ENCODE results near the gene SORD.
"Not testable (repeated sequence)": the region's sequence is repeated elsewhere in the genome, so short reads cannot be mapped to it uniquely, and the experiment has no call there.

SORD gene

DNA sequence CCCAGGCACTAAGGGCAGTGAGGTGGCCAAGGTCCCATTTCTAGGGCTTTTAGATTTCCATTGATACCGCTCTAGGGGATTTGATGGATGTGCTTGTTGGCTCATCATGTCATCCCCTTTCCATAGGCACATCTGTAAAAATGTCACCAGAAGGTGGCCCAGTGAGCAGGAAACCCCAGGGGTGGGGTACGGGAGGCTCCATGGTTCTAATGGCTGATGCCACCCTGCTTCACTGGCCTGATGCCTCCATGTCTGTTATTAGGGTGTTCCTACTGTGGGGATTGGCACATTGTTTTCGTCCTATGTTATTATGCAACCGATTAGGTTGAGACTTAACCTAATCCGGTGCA, 34.1 kb upstream of the SORD start:
- H3K9ac ChIP-seq (ENCODE audit: low read length); H3K4me2 ChIP-seq (ENCODE audit: low read length); H4K20me1 ChIP-seq (ENCODE audit: insufficient read depth, low read length); H3K27ac ChIP-seq (ENCODE audit: low read length); H3K27me3 ChIP-seq (ENCODE audit: low read depth, low read length); H2AFZ ChIP-seq (ENCODE audit: low read depth, low read length); H3K4me1 ChIP-seq (ENCODE audit: low read length); H3K9me3 ChIP-seq (ENCODE audit: insufficient read depth, low read length); H3K79me2 ChIP-seq (ENCODE audit: low read length); H3K4me3 ChIP-seq (ENCODE audit: low read length); H3K36me3 ChIP-seq (replicated peaks; ENCODE audit: low read depth, low read length): not testable (repeated sequence)

DNA sequence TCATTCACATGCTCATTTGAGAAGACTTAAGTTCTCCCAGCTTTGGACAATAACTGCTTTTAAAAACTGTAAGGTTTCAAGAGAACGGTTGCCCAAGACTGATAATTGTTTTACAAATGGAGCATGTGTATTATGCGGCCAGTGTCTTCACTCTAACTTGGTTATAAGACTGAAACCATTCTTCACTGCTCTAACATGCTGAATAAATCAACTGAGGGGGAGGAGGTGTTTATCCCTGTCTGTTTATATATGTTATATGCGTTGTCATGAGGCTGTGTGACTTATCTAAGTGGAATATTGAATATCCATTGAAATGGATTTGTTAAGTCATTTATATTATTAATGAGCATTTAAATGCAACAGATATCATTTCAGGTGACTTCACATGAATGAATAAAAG, 25.4 kb upstream of the SORD start:
- H3K4me2 ChIP-seq (ENCODE audit: low read length); H3K79me2 ChIP-seq (ENCODE audit: low read length); H3K27me3 ChIP-seq (ENCODE audit: low read depth, low read length); H3K9me3 ChIP-seq (ENCODE audit: insufficient read depth, low read length); H3K36me3 ChIP-seq (replicated peaks; ENCODE audit: low read depth, low read length); H3K9ac ChIP-seq (ENCODE audit: low read length); H4K20me1 ChIP-seq (ENCODE audit: insufficient read depth, low read length); H3K4me3 ChIP-seq (ENCODE audit: low read length); H2AFZ ChIP-seq (ENCODE audit: low read depth, low read length); H3K4me1 ChIP-seq (ENCODE audit: low read length); H3K27ac ChIP-seq (ENCODE audit: low read length): not testable (repeated sequence)

DNA sequence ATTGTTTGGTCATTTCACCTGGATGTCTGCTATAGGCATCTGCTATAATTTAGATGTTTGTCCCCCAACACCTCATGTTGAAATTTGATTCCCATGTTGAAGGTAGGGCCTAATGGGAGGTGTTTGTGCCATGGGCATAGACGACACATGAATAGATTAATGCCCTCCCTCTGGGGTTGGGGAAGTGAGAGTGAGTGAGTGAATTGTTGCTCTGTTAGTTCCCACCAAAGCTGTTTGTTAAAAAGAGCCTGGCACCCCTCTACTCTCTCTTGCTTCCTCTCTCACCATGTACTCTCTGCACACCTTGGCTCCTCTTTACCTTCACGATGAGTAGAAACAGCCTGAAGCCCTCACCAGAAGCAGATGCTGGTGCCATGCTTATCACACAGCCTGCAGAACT, 23.9 kb upstream of the SORD start:
- Histone ChIP-seq H3K4me1 (ENCODE audit: low read length) (peaks cover 5% of the 10 kb centered on the region), H3K9me3 (ENCODE audit: insufficient read depth, low read length) (no peaks in the 10 kb centered on the region), H3K9ac (ENCODE audit: low read length) (no peak overlapping the region), H3K4me2 (ENCODE audit: low read length) (no peak overlapping the region), H3K36me3 (replicated peaks; ENCODE audit: low read depth, low read length) (no peaks in the 10 kb centered on the region), H3K79me2 (ENCODE audit: low read length) (no peaks in the 10 kb centered on the region), H2AFZ (ENCODE audit: low read depth, low read length) (no peak overlapping the region), H4K20me1 (ENCODE audit: insufficient read depth, low read length) (no peaks in the 10 kb centered on the region), H3K27ac (ENCODE audit: low read length) (no peak overlapping the region), H3K27me3 (ENCODE audit: low read depth, low read length) (no peaks in the 10 kb centered on the region), H3K4me3 (ENCODE audit: low read length) (no peak overlapping the region)
- no peak for TF ChIP-seq EZH2phosphoT487 (IDR thresholded peaks at IDR 0.05; ENCODE audit: low read depth)
- TF ChIP-seq, protein P1, sequence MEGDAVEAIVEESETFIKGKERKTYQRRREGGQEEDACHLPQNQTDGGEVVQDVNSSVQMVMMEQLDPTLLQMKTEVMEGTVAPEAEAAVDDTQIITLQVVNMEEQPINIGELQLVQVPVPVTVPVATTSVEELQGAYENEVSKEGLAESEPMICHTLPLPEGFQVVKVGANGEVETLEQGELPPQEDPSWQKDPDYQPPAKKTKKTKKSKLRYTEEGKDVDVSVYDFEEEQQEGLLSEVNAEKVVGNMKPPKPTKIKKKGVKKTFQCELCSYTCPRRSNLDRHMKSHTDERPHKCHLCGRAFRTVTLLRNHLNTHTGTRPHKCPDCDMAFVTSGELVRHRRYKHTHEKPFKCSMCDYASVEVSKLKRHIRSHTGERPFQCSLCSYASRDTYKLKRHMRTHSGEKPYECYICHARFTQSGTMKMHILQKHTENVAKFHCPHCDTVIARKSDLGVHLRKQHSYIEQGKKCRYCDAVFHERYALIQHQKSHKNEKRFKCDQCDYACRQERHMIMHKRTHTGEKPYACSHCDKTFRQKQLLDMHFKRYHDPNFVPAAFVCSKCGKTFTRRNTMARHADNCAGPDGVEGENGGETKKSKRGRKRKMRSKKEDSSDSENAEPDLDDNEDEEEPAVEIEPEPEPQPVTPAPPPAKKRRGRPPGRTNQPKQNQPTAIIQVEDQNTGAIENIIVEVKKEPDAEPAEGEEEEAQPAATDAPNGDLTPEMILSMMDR (IDR thresholded peaks at IDR 0.05; ENCODE audit: low read depth, low read length): no peak

DNA sequence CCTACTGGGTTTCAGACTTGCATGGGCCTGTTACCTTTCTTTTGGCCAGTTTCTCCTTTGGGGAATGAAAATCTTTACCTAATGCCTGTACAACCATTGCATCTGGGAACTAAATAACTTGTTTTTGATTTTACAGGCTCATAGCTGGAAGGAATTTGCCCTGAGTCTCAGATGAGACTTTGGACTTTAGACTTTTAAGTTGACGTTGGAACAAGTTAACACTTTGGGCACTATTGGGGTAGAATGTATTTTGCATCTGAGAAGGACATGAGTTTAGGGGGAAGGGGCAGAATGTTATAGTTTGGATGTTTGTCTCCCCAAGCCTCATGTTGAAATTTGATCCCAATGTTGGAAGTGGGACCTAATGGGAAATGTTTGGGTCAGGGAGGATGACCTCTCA, 21.8 kb upstream of the SORD start:
- not testable (repeated sequence) for H2AFZ ChIP-seq (ENCODE audit: low read depth, low read length); H3K4me1 ChIP-seq (ENCODE audit: low read length); H3K9ac ChIP-seq (ENCODE audit: low read length); H3K4me3 ChIP-seq (ENCODE audit: low read length); H3K36me3 ChIP-seq (replicated peaks; ENCODE audit: low read depth, low read length); H3K4me2 ChIP-seq (ENCODE audit: low read length); H4K20me1 ChIP-seq (ENCODE audit: insufficient read depth, low read length); H3K9me3 ChIP-seq (ENCODE audit: insufficient read depth, low read length); H3K27me3 ChIP-seq (ENCODE audit: low read depth, low read length); H3K79me2 ChIP-seq (ENCODE audit: low read length); H3K27ac ChIP-seq (ENCODE audit: low read length)

DNA sequence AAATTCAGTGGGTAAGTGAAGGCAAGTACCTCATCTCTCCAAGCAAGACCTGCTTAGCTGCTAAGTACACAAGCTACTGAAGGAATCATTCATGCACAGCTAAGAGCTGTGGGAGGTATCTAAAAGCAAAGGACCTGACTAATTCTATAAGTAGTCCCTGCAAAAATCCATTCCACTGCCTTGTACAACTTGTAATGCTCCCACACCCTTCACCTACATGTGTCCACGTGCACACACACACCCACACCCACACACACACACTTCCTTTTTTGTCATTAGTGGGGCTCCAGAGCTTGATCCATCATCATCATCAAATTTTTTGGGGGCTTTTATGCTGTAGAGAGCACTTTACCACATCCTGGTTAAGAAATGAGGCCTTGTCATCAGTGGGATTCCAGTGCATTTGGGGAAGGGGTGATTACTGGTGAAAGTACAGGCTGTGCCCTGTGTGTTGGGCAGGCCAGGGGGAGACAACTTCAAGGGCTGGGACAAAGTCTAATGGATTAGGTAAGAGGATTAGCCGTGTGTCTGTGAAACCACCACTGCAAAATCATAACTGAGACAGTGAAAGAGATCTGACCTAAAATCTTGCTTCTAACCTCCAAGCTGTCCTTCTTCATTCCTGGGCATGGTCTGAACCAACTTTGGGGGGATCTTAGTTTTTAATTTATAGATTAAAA, 19.1 kb upstream of the SORD start:
- H3K4me3 ChIP-seq (ENCODE audit: low read length); H3K4me1 ChIP-seq (ENCODE audit: low read length); H3K79me2 ChIP-seq (ENCODE audit: low read length); H3K4me2 ChIP-seq (ENCODE audit: low read length); H2AFZ ChIP-seq (ENCODE audit: low read depth, low read length); H3K27ac ChIP-seq (ENCODE audit: low read length); H3K9ac ChIP-seq (ENCODE audit: low read length); H4K20me1 ChIP-seq (ENCODE audit: insufficient read depth, low read length); H3K9me3 ChIP-seq (ENCODE audit: insufficient read depth, low read length); H3K36me3 ChIP-seq (replicated peaks; ENCODE audit: low read depth, low read length); H3K27me3 ChIP-seq (ENCODE audit: low read depth, low read length): not testable (repeated sequence)

DNA sequence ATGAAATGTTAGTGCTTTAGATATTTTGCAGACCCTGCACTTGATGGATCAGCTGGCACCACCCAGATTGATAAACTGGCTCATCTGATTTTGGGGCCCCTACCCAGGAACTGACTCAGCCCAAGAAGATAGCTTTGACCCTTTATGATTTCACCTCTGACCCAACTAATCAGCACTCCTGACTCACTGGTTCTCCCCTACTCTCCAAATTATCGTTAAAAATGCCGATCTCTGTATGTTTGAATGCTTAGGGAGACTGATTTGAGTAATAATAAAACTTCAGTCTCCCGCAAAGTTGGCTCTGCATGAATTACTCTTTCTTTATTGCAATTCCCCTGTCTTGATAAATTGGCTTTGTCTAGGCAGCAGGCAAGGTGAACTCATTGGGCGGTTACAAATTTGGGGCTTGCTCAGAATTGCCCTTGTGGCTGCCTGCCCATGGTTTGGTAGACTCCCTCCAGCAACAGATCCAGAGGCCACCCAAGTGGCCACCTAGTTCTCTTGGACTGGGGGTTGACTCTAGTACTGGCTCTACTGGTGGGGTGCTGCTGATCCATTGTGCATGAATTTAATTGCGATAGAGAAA, 18.3 kb upstream of the SORD start:
- not testable (repeated sequence) for H3K79me2 ChIP-seq (ENCODE audit: low read length); H3K4me1 ChIP-seq (ENCODE audit: low read length); H3K9ac ChIP-seq (ENCODE audit: low read length); H3K27ac ChIP-seq (ENCODE audit: low read length); H3K36me3 ChIP-seq (replicated peaks; ENCODE audit: low read depth, low read length); H3K9me3 ChIP-seq (ENCODE audit: insufficient read depth, low read length); H3K4me3 ChIP-seq (ENCODE audit: low read length); H2AFZ ChIP-seq (ENCODE audit: low read depth, low read length); H3K27me3 ChIP-seq (ENCODE audit: low read depth, low read length); H3K4me2 ChIP-seq (ENCODE audit: low read length); H4K20me1 ChIP-seq (ENCODE audit: insufficient read depth, low read length)
